Measurements from ENCODE around the gene NDUFAF5.

- TF ChIP-seq CTCF (IDR thresholded peaks at IDR 0.05) (no peak), POLR2A (IDR thresholded peaks at IDR 0.05) (no peak)
Observed at GRCh38 chr20:13799040-13799439, 14.2 kb downstream of the NDUFAF5 start.

All from esophagus squamous epithelium (tissue), 4 donors.